Keratinocyte (primary cell): ENCODE data around the gene RNF175.

Source experiments
- CTCF ChIP-seq, 3 experiments: IDR thresholded peaks in 1 of 3; conservative IDR thresholded peaks in 1 of 3; optimal IDR thresholded peaks in 1 of 3; 2 replicates in 2 of 3; 3 replicates in 1 of 3; pipeline versions ENCODE3 to v1.5.1; 2011; ENCODE audit warnings: low read length in 3 of 3, mild to moderate bottlenecking in 3 of 3, moderate library complexity in 2 of 3, control low read depth in 1 of 3, inconsistent platforms in 1 of 3; ENCODE audit not compliant: insufficient read depth in 2 of 3; ENCODE audit errors: extremely low read depth in 1 of 3
- EZH2 ChIP-seq: IDR thresholded peaks from one replicate; pipeline ENCODE4 v1.6.1; 2012; ENCODE audit warnings: inconsistent platforms, mild to moderate bottlenecking, low read length, moderate library complexity

GRCh38 chr4:153764601-153765368 lies 5.0 kb upstream of the RNF175 start:
- TF ChIP-seq CTCF (optimal IDR thresholded peaks at IDR 0.05 in 1 of 3, IDR thresholded peaks at IDR 0.05 in 1 of 3, conservative IDR thresholded peaks at IDR 0.05 in 1 of 3; ENCODE audit: extremely low read depth in 1 of 3, insufficient read depth in 2 of 3, low read length in 3 of 3), result no peak
- no peak for TF ChIP-seq EZH2
